GM21786 (cell line): Measurements from ENCODE around the gene EPB41L5.
"Not testable (repeated sequence)": the region's sequence is repeated elsewhere in the genome, so short reads cannot be mapped to it uniquely, and the experiment has no call there.

Experiments
- ATAC-seq: cut with Tn5 transposase; IDR thresholded peaks from one replicate; pipeline ENCODE4 v1.9.1; 2021; ENCODE audit not compliant: unreplicated experiment

EPB41L5 gene

DNA sequence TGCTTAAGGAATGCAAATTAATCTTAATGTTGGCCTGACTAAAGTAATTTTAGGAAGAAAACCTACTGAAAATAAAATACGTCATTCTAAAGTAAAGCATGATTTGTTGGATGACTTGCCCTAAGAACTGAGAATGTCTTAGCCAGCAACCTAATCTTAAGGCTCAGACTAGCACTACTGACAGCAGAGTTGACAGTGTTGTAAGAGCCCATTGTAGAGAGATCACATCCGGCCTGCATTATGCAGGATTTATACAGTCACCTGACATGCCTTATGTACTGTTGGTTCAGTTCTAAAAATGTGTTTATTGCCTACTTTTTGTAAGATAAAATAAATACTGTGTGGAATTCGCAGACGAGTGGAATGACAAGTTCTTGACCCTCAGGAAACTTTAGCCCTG, 128.0 kb downstream of the EPB41L5 start:
- no peak for ATAC-seq

DNA sequence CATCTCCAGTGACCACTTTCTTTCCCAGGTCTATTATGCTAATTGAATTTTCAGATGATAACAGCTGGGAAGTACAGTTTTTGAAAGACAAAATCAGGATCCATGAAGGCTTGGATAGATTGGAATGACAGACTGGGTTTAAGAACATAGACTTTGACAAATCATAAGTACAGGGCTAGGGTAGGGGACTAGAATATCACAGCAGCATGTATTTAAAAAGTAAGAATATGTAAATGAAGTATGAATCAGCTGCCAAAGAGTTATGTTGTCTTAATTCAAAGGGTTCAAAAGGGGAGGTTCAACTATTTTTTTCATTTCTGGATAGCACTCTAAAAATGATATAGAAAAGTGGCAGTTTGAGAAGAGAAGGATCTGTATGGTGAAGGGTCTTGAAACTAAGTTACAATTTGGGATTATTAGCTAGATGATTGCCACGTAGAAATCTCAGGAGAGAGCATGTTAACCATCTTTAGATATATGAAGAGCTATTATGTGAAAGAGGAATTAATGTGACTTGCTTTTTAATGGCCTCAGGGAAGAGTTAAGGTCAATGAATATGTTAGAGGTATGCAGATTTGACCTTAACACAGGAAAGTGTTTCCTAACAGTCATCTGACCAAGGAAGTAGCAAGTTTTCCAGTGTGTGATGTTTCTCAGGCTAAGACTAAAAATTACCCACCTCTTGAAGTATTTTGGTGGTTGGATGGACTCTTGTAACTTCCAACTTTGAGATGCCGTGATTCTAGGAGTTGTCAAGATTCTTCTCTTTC, 128.6 kb downstream of the EPB41L5 start:
- ATAC-seq = no peak

DNA sequence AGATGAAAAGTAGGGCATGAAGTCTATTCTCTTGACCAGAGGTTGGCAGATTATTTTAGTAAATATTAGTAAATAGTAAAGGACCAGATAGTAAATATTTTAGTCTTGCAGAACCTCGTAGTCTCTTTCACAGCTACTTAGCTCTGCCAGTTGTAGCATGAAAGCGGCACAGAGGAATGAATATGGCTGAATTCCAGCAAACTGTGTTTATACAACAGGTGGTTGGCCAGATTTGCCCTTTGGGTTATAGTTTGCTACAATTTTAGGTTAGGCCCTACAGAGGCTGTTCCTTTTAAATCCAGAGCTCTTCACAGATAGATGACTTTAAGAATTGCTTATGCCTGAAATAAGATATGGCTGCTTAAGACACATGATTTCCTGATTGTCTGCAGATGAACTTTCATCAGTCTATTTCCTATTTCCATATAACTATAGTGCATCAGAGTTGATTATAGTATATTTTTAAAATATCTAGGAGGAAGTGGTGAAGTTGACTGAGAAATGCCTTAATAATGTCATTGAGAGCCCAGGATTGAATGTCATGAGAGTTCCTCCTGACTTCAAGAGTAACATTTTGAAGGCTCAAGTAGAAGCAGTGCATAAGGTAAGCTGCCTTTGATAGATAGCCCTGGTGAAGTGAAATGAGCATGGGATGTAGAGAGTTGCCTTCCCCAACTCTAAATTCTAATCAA, 129.8 kb downstream of the EPB41L5 start:
- ATAC-seq = no peak

DNA sequence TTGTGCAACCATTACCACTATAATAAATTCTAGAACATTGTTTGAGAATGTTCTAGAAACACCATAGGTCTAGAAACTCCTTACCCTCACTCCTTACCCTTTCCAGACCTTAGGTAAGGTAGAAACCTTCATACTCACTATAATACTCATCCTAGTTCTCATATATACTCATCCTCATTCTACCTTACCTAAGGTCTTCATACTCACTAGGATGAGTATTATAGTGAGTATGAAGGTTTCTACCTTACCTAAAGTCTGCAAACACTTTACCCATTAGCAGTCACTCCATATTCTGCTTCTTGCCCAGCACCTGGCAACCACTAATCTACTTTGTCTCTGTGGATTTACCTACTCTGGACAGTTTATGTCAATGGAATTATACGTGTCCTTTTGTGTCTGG, 135.4 kb downstream of the EPB41L5 start:
- no peak for ATAC-seq

DNA sequence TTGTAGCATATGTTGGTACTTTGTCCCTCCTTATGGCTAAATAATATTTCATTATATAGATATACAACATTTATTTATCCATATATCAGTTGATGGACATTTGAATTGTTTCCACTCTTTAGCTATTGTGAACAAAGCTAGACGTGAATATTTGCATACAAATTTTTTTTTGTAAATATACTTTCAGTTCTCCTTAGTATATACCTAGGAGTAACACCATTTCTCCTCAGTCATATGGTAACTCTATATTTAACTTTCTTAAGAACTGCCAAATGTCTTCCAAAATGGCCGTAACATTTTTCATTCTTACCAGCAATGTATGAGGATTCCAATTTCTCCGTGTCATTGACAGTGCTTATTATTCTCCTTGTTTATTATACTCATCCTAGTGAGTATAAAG, 135.8 kb downstream of the EPB41L5 start:
- no peak for ATAC-seq

DNA sequence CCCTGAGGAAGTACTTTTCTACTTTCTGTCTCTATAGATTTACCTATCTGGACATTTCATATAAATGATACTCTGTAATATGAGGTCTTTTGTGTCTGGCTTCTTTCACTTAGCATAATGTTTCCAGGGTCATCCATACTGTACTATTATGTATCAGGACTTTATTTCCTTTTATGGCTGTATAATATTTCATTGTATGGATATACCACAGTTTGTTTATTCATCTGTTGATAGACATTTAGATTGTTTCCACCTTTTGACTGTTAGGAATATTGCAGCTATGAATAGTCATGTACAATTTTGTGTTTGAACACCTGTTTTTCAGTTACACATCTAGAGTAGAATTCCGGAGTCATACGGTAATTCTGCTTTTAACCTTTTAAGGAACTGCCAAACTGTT, 136.5 kb downstream of the EPB41L5 start:
- ATAC-seq = no peak

GRCh38 chr2:120150040-120150482, 137.2 kb downstream of the EPB41L5 start:
- ATAC-seq = no peak

GRCh38 chr2:120155308-120155707, 142.4 kb downstream of the EPB41L5 start:
- no peak for ATAC-seq

GRCh38 chr2:120158658-120159057, 145.8 kb downstream of the EPB41L5 start:
- not testable (repeated sequence) for ATAC-seq

DNA sequence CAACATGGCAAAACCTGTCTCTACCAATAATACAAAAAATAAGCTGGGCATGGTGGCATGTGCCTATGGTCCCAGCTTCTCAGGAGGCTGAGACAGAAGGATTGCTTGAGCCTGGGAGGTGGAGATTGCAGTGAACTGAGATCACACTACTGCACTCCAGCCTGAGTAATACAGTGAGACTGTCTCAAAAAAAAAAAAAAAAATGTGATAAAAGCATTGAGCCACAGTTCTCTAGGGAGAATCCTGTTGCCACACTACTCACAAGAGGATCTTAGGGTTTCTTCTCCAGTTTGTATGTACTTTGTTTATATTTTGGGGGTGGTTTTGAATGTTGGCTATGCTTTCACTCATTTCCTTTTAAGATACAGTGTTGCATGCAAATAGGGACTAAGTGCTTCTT, 148.3 kb downstream of the EPB41L5 start:
- no peak for ATAC-seq

- ATAC-seq = no peak
Observed at GRCh38 chr2:120162716-120163115, 149.8 kb downstream of the EPB41L5 start.

DNA sequence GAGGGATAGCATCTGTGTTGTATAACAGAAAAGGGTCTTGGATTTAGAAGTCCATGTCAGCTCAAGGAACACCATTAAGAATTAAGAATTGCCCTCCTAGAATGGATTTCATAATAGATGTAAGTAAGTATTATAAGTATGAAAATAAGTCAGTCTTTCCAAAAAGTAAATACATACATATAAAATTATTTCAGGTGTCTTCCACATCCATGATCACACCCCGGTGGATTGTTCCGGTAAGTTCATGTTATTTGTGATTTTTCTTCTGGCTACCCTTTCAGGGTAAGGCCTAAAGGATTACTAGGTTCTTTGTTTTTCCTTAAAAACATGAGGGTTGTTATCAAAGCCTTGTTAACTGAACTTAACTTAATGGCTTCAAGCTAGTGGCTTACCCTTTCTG, 154.4 kb downstream of the EPB41L5 start:
- ATAC-seq = no peak

GRCh38 chr2:120169020-120169419, 156.1 kb downstream of the EPB41L5 start:
- no peak for ATAC-seq

DNA sequence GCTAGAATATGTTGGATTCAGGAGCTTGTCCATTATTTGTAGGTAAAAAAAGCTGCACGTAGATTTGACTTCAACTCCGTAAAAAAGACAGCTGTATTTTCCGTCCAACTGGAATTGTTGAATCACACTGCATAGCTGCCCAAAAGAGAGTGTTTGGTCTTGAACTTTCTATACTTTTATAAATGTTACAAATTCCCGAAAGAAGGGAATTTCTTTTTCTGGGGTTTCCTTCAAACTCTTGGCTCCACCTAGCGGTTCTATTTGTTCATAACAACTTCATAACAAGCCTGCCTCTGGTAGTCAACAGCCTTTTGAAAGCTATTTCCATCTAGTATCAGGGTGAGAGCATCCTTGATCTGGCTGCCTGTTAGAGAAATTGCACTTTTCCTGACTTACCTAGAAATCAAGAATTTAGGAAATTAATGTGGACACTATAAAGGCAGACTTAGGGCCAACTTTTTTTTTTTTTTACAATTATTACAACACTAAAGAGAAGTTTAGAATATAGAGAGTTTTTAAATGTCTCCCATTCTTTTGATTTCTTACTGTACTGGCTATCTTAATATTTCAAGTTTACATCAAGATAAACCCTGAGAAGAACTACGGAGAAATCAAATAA, 162.2 kb downstream of the EPB41L5 start:
- ATAC-seq = no peak

DNA sequence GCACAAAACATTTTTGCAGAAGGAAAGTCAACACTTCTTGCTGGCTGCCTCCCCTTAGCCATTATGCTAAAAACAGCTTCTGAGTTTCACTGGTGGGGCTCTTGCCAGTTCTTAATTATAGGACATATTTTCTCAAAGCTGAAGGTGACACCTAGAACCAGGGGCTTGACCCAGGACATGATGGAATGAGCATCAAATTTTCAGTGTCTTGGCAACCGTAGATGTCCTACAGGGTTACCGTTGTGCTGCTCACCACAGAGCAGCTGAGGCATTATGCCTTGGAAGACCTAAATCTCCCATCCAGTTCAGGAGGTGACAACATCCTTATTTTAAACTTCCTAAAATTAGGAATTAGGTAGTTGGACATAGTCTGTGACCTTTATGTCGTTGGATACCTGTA, 163.6 kb downstream of the EPB41L5 start:
- no peak for ATAC-seq

GRCh38 chr2:120177001-120177621, 164.2 kb downstream of the EPB41L5 start:
- peak; percentile 95 for ATAC-seq

GRCh38 chr2:120177973-120178372, 165.1 kb downstream of the EPB41L5 start:
- ATAC-seq = no peak

GRCh38 chr2:120179396-120179795, 166.5 kb downstream of the EPB41L5 start:
- ATAC-seq = no peak

DNA sequence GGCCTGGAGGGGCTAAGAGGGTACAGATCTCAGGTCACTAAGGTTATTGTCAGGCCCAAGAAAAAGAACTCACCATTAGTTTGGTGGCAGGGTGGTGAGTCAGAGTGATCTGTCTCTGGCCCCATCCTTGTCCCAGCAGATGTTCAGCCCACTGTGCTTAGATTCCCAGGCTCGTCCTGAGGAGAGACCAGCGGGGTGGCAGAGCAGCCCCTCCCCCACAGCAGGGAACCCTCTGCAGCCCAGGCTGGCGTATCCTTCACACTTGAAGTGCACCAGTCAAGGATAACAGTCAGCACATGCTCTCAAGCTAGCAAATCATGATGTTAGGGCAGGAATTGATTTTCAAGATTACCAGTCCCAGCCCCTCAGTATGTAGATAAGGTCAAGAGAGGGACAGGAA, 167.2 kb downstream of the EPB41L5 start:
- ATAC-seq = no peak

- no peak for ATAC-seq
Observed at GRCh38 chr2:120182019-120182560, 169.2 kb downstream of the EPB41L5 start.

GRCh38 chr2:120189189-120189588, 176.3 kb downstream of the EPB41L5 start:
- no peak for ATAC-seq
